ENCODE data around the gene ARID3A. TPM values are rescaled to one million over a fixed set of nuclear protein-coding genes. Genes with fewer than 3 reads are reported as not detected.

The ARID3A gene
- total RNA-seq, 2 donors from 2014 or later: 3.8 to 18.7 TPM

DNA sequence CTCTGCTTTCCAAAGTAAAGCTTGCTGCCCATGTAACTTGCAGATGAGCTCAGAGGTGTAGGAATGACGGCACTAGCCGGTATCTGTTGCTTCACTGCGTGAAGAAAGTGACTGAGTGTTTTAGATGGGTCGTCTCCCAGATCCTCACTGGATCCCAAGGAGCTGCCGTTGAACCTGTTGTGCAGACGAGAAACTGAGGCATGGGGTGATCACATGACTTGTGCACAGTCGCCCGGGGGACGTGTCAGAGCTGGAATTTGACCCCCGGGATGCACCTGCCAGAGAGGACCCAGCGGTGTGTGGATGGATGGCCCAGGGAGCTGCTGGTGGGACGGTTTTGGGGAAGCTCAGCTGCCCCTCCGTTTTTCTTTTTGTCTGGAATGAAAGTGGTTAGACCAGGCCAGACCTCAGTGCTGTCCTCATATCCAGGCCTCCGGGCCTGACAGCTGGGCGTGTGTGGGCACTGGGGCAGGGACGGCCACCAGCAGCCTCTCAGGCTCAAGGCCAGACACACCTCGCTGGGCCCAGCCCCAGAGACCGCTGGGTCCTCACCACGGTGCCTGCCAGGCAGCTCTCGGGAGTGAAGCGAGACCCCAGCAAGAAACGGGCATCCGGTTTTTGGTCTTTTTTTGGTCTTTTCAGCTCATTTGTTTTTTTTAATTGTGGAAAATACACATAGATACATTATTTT, 12.5 kb downstream of the ARID3A start:
- TF ChIP-seq POLR2AphosphoS5 (IDR thresholded peaks at IDR 0.05): no peak
- TF ChIP-seq, protein P1, sequence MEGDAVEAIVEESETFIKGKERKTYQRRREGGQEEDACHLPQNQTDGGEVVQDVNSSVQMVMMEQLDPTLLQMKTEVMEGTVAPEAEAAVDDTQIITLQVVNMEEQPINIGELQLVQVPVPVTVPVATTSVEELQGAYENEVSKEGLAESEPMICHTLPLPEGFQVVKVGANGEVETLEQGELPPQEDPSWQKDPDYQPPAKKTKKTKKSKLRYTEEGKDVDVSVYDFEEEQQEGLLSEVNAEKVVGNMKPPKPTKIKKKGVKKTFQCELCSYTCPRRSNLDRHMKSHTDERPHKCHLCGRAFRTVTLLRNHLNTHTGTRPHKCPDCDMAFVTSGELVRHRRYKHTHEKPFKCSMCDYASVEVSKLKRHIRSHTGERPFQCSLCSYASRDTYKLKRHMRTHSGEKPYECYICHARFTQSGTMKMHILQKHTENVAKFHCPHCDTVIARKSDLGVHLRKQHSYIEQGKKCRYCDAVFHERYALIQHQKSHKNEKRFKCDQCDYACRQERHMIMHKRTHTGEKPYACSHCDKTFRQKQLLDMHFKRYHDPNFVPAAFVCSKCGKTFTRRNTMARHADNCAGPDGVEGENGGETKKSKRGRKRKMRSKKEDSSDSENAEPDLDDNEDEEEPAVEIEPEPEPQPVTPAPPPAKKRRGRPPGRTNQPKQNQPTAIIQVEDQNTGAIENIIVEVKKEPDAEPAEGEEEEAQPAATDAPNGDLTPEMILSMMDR (IDR thresholded peaks at IDR 0.05): no peak
- TF ChIP-seq POLR2A (IDR thresholded peaks at IDR 0.05): no peak
- H3K36me3 ChIP-seq: no peaks in the 10 kb centered on the region
- intact Hi-C loops (cut with DNase I): no loop called here
- no peak for DNase-seq (ENCODE audit: low spot score)
- 95% methylated on average over 23 of the region's 23 CpGs for WGBS
- H3K4me3 ChIP-seq: no peak overlapping the region
- peaks cover 21% of the 10 kb centered on the region for H3K4me1 ChIP-seq (replicated peaks)
- H3K9me3 ChIP-seq: no peaks in the 10 kb centered on the region
- no peak overlapping the region for H3K27ac ChIP-seq
- H3K27me3 ChIP-seq (replicated peaks; ENCODE audit: insufficient read depth): no peaks in the 10 kb centered on the region

GRCh38 chr19:939439-939838, 13.6 kb downstream of the ARID3A start:
- Histone ChIP-seq H3K27me3 (replicated peaks; ENCODE audit: insufficient read depth) (no peaks in the 10 kb centered on the region), H3K27ac (no peak overlapping the region), H3K9me3 (no peaks in the 10 kb centered on the region), H3K4me1 (replicated peaks) (peaks cover 12% of the 10 kb centered on the region), H3K36me3 (no peaks in the 10 kb centered on the region), H3K4me3 (no peak overlapping the region)
- DNase-seq (ENCODE audit: low spot score): no peak
- TF ChIP-seq POLR2AphosphoS5 (IDR thresholded peaks at IDR 0.05) (no peak), POLR2A (IDR thresholded peaks at IDR 0.05) (no peak)
- 94% methylated on average over 22 of the region's 22 CpGs for WGBS
- intact Hi-C loops (cut with DNase I): no loop called here

GRCh38 chr19:939922-940321, 14.1 kb downstream of the ARID3A start:
- intact Hi-C loops (cut with DNase I): no loop called here
- 93% methylated on average over 7 of the region's 7 CpGs for WGBS
- DNase-seq (ENCODE audit: low spot score): no peak
- Histone ChIP-seq H3K36me3 (no peaks in the 10 kb centered on the region), H3K4me1 (replicated peaks) (peaks cover 9% of the 10 kb centered on the region), H3K4me3 (no peak overlapping the region), H3K9me3 (no peaks in the 10 kb centered on the region), H3K27me3 (replicated peaks; ENCODE audit: insufficient read depth) (no peaks in the 10 kb centered on the region), H3K27ac (peak overlapping the region in 1 of 2 donors; percentile 77)
- TF ChIP-seq, protein P1 (IDR thresholded peaks at IDR 0.05): no peak
- no peak for TF ChIP-seq POLR2A (IDR thresholded peaks at IDR 0.05)
- no peak for TF ChIP-seq POLR2AphosphoS5 (IDR thresholded peaks at IDR 0.05)

- peak overlapping the region; percentile 24 to 27 for H3K4me3 ChIP-seq
- intact Hi-C loops (cut with DNase I): no loop called here
- WGBS: 10% methylated on average over 31 of the region's 64 CpGs
These were observed 14.9 kb downstream of the ARID3A start for GRCh38 chr19:940591-941291.

DNA sequence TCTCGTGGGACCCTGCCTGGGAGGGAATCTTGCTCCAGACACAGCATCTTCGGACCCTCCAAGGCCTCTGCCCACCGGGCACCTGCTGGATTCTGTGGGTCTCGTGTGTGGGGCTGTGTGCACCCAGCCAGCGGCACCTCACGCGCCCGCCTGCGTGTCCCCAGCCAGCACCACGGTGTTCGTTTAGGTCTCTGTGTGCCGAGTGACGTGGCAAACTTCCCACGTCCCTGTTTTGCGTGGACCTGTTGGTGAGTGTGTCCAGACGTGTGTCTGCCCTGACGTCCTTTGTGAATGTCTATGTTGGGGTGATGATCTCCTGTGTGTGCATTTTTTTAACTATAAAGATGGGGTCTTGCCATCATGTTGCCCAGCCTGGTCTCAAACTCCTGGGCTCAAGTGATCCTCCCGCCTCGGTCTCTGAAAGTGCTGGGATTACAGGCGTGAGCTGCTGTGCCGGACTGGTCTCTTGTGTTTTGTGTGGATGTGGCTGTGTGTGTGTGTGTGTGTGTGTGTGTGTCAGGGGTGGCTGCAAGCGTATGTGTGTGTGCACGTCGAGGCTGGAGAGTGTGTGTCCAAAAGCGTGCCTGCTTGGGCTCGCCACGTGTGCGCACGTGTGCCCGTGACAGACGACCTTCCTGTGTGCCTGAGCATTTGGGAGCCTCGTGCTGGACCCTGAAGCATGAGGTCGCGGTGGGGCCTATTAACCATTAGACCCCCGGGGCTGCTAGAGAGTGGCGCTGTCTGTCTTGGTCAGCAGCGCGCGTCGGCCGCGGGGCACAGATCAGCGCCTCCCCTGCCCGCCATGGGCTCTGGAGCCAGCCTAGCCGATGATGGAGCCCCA, 15.7 kb downstream of the ARID3A start:
- intact Hi-C loops (cut with DNase I): no loop called here

More at GRCh38 chr19:940591-941291, 14.9 kb downstream of the ARID3A start:
- peak overlapping the region; percentile 63 to 77 for H3K27ac ChIP-seq
- H3K36me3 ChIP-seq: no peaks in the 10 kb centered on the region
- no peaks in the 10 kb centered on the region for H3K27me3 ChIP-seq (replicated peaks; ENCODE audit: insufficient read depth)
- H3K4me1 ChIP-seq (replicated peaks): peaks cover 3% of the 10 kb centered on the region
- TF ChIP-seq POLR2AphosphoS5 (IDR thresholded peaks at IDR 0.05): peak; percentile 35
- TF ChIP-seq POLR2A (IDR thresholded peaks at IDR 0.05): no peak
- DNase-seq (ENCODE audit: low spot score): peak; percentile 54
- H3K9me3 ChIP-seq: no peaks in the 10 kb centered on the region

More for the DNA sequence above, 15.7 kb downstream of the ARID3A start:
- H3K36me3 ChIP-seq: no peaks in the 10 kb centered on the region
- H3K4me3 ChIP-seq: peak overlapping the region; percentile 24 to 27
- H3K9me3 ChIP-seq: no peaks in the 10 kb centered on the region
- H3K4me1 ChIP-seq (replicated peaks): peaks cover 3% of the 10 kb centered on the region
- TF ChIP-seq, protein P1 (IDR thresholded peaks at IDR 0.05): no peak
- no peak for TF ChIP-seq POLR2AphosphoS5 (IDR thresholded peaks at IDR 0.05)
- H3K27ac ChIP-seq: peak overlapping the region; percentile 63 to 77
- WGBS: 77% methylated on average over 42 of the region's 45 CpGs
- no peak for DNase-seq (ENCODE audit: low spot score)
- no peaks in the 10 kb centered on the region for H3K27me3 ChIP-seq (replicated peaks; ENCODE audit: insufficient read depth)
